ENCODE results near the gene ADH7. TPM values are rescaled to one million over a fixed set of nuclear protein-coding genes. Genes with fewer than 3 reads are reported as not detected.
"Not testable (repeated sequence)": the region's sequence is repeated elsewhere in the genome, so short reads cannot be mapped to it uniquely, and the experiment has no call there.

The ADH7 gene
- total and polyA plus RNA-seq, 3 experiments from 2014 or later: not detected

- no peak overlapping the region for H3K4me3 ChIP-seq (ENCODE audit: low read length)
- Mint-ChIP-seq H3K4me3 (no peak overlapping the region), H3K4me1 (no peaks in the 10 kb centered on the region), H3K27me3 (peaks cover 4 to 27% of the 10 kb centered on the region in 2 donors), H3K27ac (no peak overlapping the region), H3K9me3 (peaks cover 0 to 4% (median 0%) of the 10 kb centered on the region in 5 donors), H3K36me3 (no peaks in the 10 kb centered on the region)
- DNase-seq: no peak
- no peaks in the 10 kb centered on the region for H3K9me3 ChIP-seq (ENCODE audit: low read length)
- ChIA-PET CTCF (no interaction called here), POLR2A (no interaction called here)
- no peaks in the 10 kb centered on the region for H3K4me1 ChIP-seq (ENCODE audit: insufficient read depth, low read length)
- H3K27me3 ChIP-seq (ENCODE audit: insufficient read depth, low read length, poor library complexity, severe bottlenecking): no peaks in the 10 kb centered on the region
- no peak overlapping the region for H3K27ac ChIP-seq (ENCODE audit: low read depth, low read length)
- no peaks in the 10 kb centered on the region for H3K36me3 ChIP-seq (ENCODE audit: insufficient read depth, low read length)
Observed at GRCh38 chr4:99383399-99383798, 51.7 kb downstream of the ADH7 start.

GRCh38 chr4:99382745-99383360, 52.3 kb downstream of the ADH7 start:
- no peak overlapping the region for H3K27ac Mint-ChIP-seq
- peaks cover 0 to 4% (median 0%) of the 10 kb centered on the region in 5 donors for H3K9me3 Mint-ChIP-seq
- H3K27me3 Mint-ChIP-seq: peaks cover 4 to 22% of the 10 kb centered on the region in 2 donors
- DNase-seq: no peak
- ChIA-PET POLR2A (no interaction called here), CTCF (no interaction called here)
- Histone ChIP-seq H3K36me3 (ENCODE audit: insufficient read depth, low read length) (no peaks in the 10 kb centered on the region), H3K27ac (ENCODE audit: low read depth, low read length) (no peak overlapping the region), H3K4me1 (ENCODE audit: insufficient read depth, low read length) (no peaks in the 10 kb centered on the region), H3K9me3 (ENCODE audit: low read length) (no peaks in the 10 kb centered on the region), H3K4me3 (ENCODE audit: low read length) (no peak overlapping the region), H3K27me3 (ENCODE audit: insufficient read depth, low read length, poor library complexity, severe bottlenecking) (no peaks in the 10 kb centered on the region)
- no peaks in the 10 kb centered on the region for H3K4me1 Mint-ChIP-seq
- H3K4me3 Mint-ChIP-seq: no peak overlapping the region
- no peaks in the 10 kb centered on the region for H3K36me3 Mint-ChIP-seq

DNA sequence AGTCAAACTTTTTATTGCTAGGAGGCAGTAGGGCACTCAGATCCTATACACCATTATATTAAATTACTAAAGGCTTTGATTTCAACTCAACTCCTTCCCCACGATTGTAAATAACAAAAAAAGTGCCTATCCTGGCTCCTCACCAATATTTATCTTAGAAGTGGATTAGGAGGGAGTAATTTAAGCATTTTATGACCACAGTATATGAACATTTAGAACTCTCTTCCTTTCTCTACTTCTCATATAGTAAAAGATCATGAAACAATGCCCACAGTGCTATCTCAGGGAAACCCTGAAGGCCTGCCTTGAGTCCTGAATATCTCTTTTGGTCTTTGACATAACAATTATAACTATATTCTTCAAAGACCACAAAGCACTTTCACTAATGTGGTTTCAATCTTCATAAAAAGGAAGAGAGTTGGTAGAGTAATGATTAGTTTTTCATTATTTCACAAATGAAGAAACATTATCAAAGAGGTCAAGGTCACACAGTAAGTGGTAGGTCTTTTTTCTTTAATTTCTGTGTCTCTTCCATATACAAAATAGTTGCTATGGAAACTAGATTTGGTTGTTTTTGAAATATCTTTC, 53.5 kb downstream of the ADH7 start:
- Histone ChIP-seq H3K4me1 (ENCODE audit: insufficient read depth, low read length) (no peaks in the 10 kb centered on the region), H3K27ac (ENCODE audit: low read depth, low read length) (no peak overlapping the region), H3K27me3 (ENCODE audit: insufficient read depth, low read length, poor library complexity, severe bottlenecking) (no peaks in the 10 kb centered on the region), H3K36me3 (ENCODE audit: insufficient read depth, low read length) (no peaks in the 10 kb centered on the region), H3K4me3 (ENCODE audit: low read length) (no peak overlapping the region), H3K9me3 (ENCODE audit: low read length) (no peaks in the 10 kb centered on the region)
- POLR2A ChIA-PET: no interaction called here
- Mint-ChIP-seq H3K27ac (no peak overlapping the region), H3K36me3 (no peaks in the 10 kb centered on the region), H3K4me3 (no peak overlapping the region), H3K4me1 (no peaks in the 10 kb centered on the region), H3K9me3 (peaks cover 0 to 8% (median 2%) of the 10 kb centered on the region in 5 donors), H3K27me3 (peaks cover 8 to 27% of the 10 kb centered on the region in 2 donors)
- CTCF ChIA-PET: no interaction called here
- DNase-seq: no peak

DNA sequence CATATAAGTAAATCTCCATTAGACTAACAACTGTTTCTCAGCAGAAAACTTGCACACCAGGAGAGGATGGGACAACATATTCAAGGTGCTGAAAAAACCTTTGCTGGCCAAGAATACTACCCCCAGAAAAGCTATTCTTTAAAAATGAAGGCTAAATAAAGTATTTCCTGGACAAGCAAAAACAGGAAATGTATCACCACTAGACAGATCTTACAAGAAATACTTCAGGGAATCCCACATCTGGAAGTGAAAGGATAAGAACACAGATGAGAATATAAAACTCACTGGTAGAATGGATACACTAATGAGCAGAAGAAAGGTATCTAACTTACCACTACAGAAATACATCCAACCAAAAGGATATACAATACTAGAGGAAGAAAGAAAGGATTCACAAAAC, 55.6 kb downstream of the ADH7 start:
- H3K4me1 ChIP-seq (ENCODE audit: insufficient read depth, low read length): no peaks in the 10 kb centered on the region
- no peaks in the 10 kb centered on the region for H3K4me1 Mint-ChIP-seq
- H3K36me3 ChIP-seq (ENCODE audit: insufficient read depth, low read length): no peaks in the 10 kb centered on the region
- CTCF ChIA-PET: no interaction called here
- peaks cover 0 to 4% (median 0%) of the 10 kb centered on the region in 3 donors for H3K36me3 Mint-ChIP-seq
- DNase-seq: no peak
- no peak overlapping the region for H3K27ac Mint-ChIP-seq
- POLR2A ChIA-PET: no interaction called here
- H3K27me3 ChIP-seq (ENCODE audit: insufficient read depth, low read length, poor library complexity, severe bottlenecking): no peaks in the 10 kb centered on the region
- no peak overlapping the region for H3K27ac ChIP-seq (ENCODE audit: low read depth, low read length)
- peaks cover 23 to 34% of the 10 kb centered on the region in 2 donors for H3K27me3 Mint-ChIP-seq
- peaks cover 10 to 22% (median 12%) of the 10 kb centered on the region in 5 donors for H3K9me3 Mint-ChIP-seq
- no peaks in the 10 kb centered on the region for H3K9me3 ChIP-seq (ENCODE audit: low read length)
- no peak overlapping the region for H3K4me3 ChIP-seq (ENCODE audit: low read length)
- H3K4me3 Mint-ChIP-seq: no peak overlapping the region

- DNase-seq: no peak
- peaks cover 12 to 24% (median 16%) of the 10 kb centered on the region in 5 donors for H3K9me3 Mint-ChIP-seq
- H3K27ac Mint-ChIP-seq: no peak overlapping the region
- peaks cover 26 to 34% of the 10 kb centered on the region in 2 donors for H3K27me3 Mint-ChIP-seq
- Histone ChIP-seq H3K9me3 (ENCODE audit: low read length) (no peaks in the 10 kb centered on the region), H3K36me3 (ENCODE audit: insufficient read depth, low read length) (no peaks in the 10 kb centered on the region), H3K27ac (ENCODE audit: low read depth, low read length) (no peak overlapping the region), H3K4me3 (ENCODE audit: low read length) (no peak overlapping the region), H3K4me1 (ENCODE audit: insufficient read depth, low read length) (no peaks in the 10 kb centered on the region), H3K27me3 (ENCODE audit: insufficient read depth, low read length, poor library complexity, severe bottlenecking) (no peaks in the 10 kb centered on the region)
- peaks cover 0 to 4% (median 0%) of the 10 kb centered on the region in 3 donors for H3K36me3 Mint-ChIP-seq
- no peak overlapping the region for H3K4me3 Mint-ChIP-seq
- POLR2A ChIA-PET: no interaction called here
- CTCF ChIA-PET: no interaction called here
- H3K4me1 Mint-ChIP-seq: no peaks in the 10 kb centered on the region
Observed at GRCh38 chr4:99378876-99379275, 56.3 kb downstream of the ADH7 start.

- not testable (repeated sequence) for H3K27ac ChIP-seq (ENCODE audit: low read depth, low read length); H3K4me1 ChIP-seq (ENCODE audit: insufficient read depth, low read length)
Observed at GRCh38 chr4:99377341-99377740, 57.8 kb downstream of the ADH7 start.

DNA sequence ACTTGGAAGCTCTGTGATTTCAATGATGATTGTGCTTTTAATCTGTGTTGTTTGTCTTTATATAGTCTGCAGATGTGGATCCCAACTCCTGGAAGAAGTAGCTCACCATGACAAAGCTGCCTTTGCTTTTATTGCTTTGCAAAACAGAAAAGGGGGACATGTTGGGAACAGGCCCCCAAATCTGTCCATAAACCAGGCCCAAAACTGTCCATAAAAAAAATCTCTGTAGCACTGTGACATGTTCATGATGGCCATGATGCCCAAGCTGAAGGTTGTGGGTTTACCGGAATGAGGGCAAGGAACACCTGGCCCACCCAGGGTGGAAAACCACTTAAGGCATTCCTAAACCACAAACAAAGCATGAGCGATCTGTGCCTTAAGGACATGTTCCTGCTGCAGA, 62.7 kb downstream of the ADH7 start:
- peaks cover 31 to 39% of the 10 kb centered on the region in 2 donors for H3K27me3 Mint-ChIP-seq
- H3K4me1 ChIP-seq (ENCODE audit: insufficient read depth, low read length); CTCF ChIA-PET; H3K36me3 ChIP-seq (ENCODE audit: insufficient read depth, low read length); POLR2A ChIA-PET; H3K27ac Mint-ChIP-seq; H3K27me3 ChIP-seq (ENCODE audit: insufficient read depth, low read length, poor library complexity, severe bottlenecking); H3K4me3 ChIP-seq (ENCODE audit: low read length); H3K4me1 Mint-ChIP-seq; H3K27ac ChIP-seq (ENCODE audit: low read depth, low read length); H3K9me3 ChIP-seq (ENCODE audit: low read length); DNase-seq; H3K4me3 Mint-ChIP-seq; H3K36me3 Mint-ChIP-seq: not testable (repeated sequence)
- peaks cover 12 to 31% (median 27%) of the 10 kb centered on the region in 5 donors for H3K9me3 Mint-ChIP-seq

More at GRCh38 chr4:99377341-99377740, 57.8 kb downstream of the ADH7 start:
- H3K27ac Mint-ChIP-seq; H3K27me3 ChIP-seq (ENCODE audit: insufficient read depth, low read length, poor library complexity, severe bottlenecking); H3K4me3 Mint-ChIP-seq; H3K4me1 Mint-ChIP-seq; H3K36me3 ChIP-seq (ENCODE audit: insufficient read depth, low read length); POLR2A ChIA-PET; H3K4me3 ChIP-seq (ENCODE audit: low read length); DNase-seq; H3K36me3 Mint-ChIP-seq; H3K9me3 ChIP-seq (ENCODE audit: low read length): not testable (repeated sequence)
- Mint-ChIP-seq H3K27me3 (peaks cover 21% of the 10 kb centered on the region in 2 donors), H3K9me3 (peaks cover 12 to 29% (median 27%) of the 10 kb centered on the region in 5 donors)
- CTCF ChIA-PET: interaction anchor here (0.6 kb wide), 1 partner anchor 463 kb away, joined by 3 read pairs; no protein-coding TSS in a partner anchor

DNA sequence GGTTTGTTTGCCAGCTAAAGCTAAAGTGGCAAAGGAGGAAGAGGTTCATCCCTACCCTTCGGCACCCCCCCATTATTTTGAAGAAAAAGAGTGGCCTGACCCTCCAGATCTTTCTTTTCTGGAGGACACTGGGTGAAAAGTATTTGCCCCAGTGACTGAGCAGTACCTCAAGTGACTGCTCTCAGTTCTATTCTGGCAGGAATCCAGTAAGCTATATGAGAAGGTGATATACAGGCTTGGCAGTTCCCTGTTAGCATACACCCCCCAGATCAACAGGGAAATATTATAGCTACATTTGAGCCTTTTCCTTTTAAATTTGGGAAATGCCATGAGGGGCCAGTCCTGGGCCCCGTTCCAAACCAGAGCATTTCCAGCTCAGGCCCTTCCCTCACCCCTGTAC, 67.3 kb downstream of the ADH7 start:
- DNase-seq; H3K36me3 Mint-ChIP-seq; H3K4me1 Mint-ChIP-seq; H3K27ac ChIP-seq (ENCODE audit: low read depth, low read length); CTCF ChIA-PET; H3K27ac Mint-ChIP-seq; H3K4me1 ChIP-seq (ENCODE audit: insufficient read depth, low read length); H3K4me3 ChIP-seq (ENCODE audit: low read length); H3K9me3 ChIP-seq (ENCODE audit: low read length); H3K4me3 Mint-ChIP-seq; H3K36me3 ChIP-seq (ENCODE audit: insufficient read depth, low read length); POLR2A ChIA-PET; H3K27me3 ChIP-seq (ENCODE audit: insufficient read depth, low read length, poor library complexity, severe bottlenecking): not testable (repeated sequence)
- Mint-ChIP-seq H3K9me3 (peaks cover under 1 to 11% (median 4%) of the 10 kb centered on the region in 5 donors), H3K27me3 (peaks cover 18 to 35% of the 10 kb centered on the region in 2 donors)

All from CD8-positive, alpha-beta memory T cell (primary cell).